Mesendoderm (in vitro differentiated cells): ENCODE data around the gene GASK1B.

Experiments
- DNase-seq: peaks from one replicate; pipeline ENCODE4 v3.0.0; 2013
- H2AK5ac ChIP-seq: 2 replicates; pipeline ENCODE4 v1.6.1; 2013; ENCODE audit warnings: low read length, inconsistent platforms
- H2BK120ac ChIP-seq: 2 replicates; pipeline ENCODE4 v1.6.1; 2013; ENCODE audit warnings: low read depth, mild to moderate bottlenecking, low read length, moderate library complexity, mixed read lengths
- H2BK15ac ChIP-seq: replicated peaks from 2 replicates; pipeline ENCODE4 v1.6.1; 2013; ENCODE audit warnings: low read depth, mild to moderate bottlenecking, moderate library complexity
- H2BK5ac ChIP-seq: 2 replicates; pipeline ENCODE4 v1.6.1; 2013; ENCODE audit warnings: low read length, inconsistent platforms
- H3K18ac ChIP-seq: 2 replicates; pipeline ENCODE4 v1.6.1; 2013; ENCODE audit warnings: mild to moderate bottlenecking, low read length, mixed read lengths
- H3K23ac ChIP-seq: one replicate; pipeline ENCODE4 v1.6.1; 2013; ENCODE audit warnings: low read length
- H3K27ac ChIP-seq: 2 replicates; pipeline ENCODE4 v1.5.1; 2013; ENCODE audit warnings: low read depth, mild to moderate bottlenecking, inconsistent platforms, low read length, moderate library complexity
- H3K27me3 ChIP-seq: 2 replicates; pipeline ENCODE4 v1.6.1; 2013; ENCODE audit warnings: low read length, control low read depth, mild to moderate bottlenecking, inconsistent platforms; ENCODE audit not compliant: insufficient read depth, poor library complexity
- H3K36me3 ChIP-seq: 2 replicates; pipeline ENCODE4 v1.6.1; 2013; ENCODE audit warnings: low read length, inconsistent platforms; ENCODE audit not compliant: control insufficient read depth, insufficient read depth
- H3K4ac ChIP-seq: one replicate; pipeline ENCODE4 v1.6.1; 2013; ENCODE audit warnings: low read depth, mild to moderate bottlenecking, low read length, moderate library complexity
- H3K4me1 ChIP-seq: 2 replicates; pipeline ENCODE4 v1.6.1; 2013; ENCODE audit warnings: low read depth, low read length, inconsistent platforms; ENCODE audit not compliant: control insufficient read depth
- H3K4me2 ChIP-seq: 2 replicates; pipeline ENCODE4 v1.6.1; 2013; ENCODE audit warnings: low read length
- H3K4me3 ChIP-seq: 2 replicates; pipeline ENCODE4 v1.5.1; 2013; ENCODE audit warnings: mild to moderate bottlenecking, low read length
- H3K56ac ChIP-seq: one replicate; pipeline ENCODE4 v1.6.1; 2013; ENCODE audit warnings: low read length
- H3K79me1 ChIP-seq: 2 replicates; pipeline ENCODE4 v1.6.1; 2013; ENCODE audit warnings: low read length, inconsistent platforms
- H3K79me2 ChIP-seq: 2 replicates; pipeline ENCODE4 v1.6.1; 2013; ENCODE audit warnings: mild to moderate bottlenecking, low read length; ENCODE audit not compliant: control insufficient read depth, insufficient read depth
- H3K9ac ChIP-seq: 2 replicates; pipeline ENCODE4 v1.6.1; 2013; ENCODE audit warnings: low read length, inconsistent platforms
- H4K5ac ChIP-seq: one replicate; pipeline ENCODE4 v1.6.1; 2013; ENCODE audit warnings: low read length
- H4K8ac ChIP-seq: one replicate; pipeline ENCODE4 v1.6.1; 2013; ENCODE audit warnings: low read depth, mild to moderate bottlenecking, control low read depth, low read length, moderate library complexity
- WGBS: extraction: QIAGEN DNeasy Blood & Tissue Kit; methylation state at CpG from one replicate; pipeline ENCODE4 v1.1.7; 2013; ENCODE audit warnings: low lambda C conversion rate, missing lambda C conversion rate; ENCODE audit not compliant: insufficient coverage; ENCODE audit errors: extremely low coverage; 5-methylcytosine and 5-hydroxymethylcytosine counted together

The GASK1B gene

GRCh38 chr4:158133551-158133950 is 39.3 kb downstream of the GASK1B start:
- H3K56ac ChIP-seq, result no peak overlapping the region
- H3K27me3 ChIP-seq, result no peaks in the 10 kb centered on the region
- H3K27ac ChIP-seq, result no peak overlapping the region
- no peak overlapping the region for H3K4me2 ChIP-seq
- no peak overlapping the region for H4K5ac ChIP-seq
- H3K18ac ChIP-seq, result no peak overlapping the region
- H2BK5ac ChIP-seq, result no peak overlapping the region
- H2BK120ac ChIP-seq, result no peak overlapping the region
- H3K4me3 ChIP-seq, result no peak overlapping the region
- no peak overlapping the region for H3K9ac ChIP-seq
- H3K4ac ChIP-seq, result no peak overlapping the region
- no peak overlapping the region for H2BK15ac ChIP-seq
- H4K8ac ChIP-seq, result no peak overlapping the region
- H3K4me1 ChIP-seq, result no peaks in the 10 kb centered on the region
- no peaks in the 10 kb centered on the region for H3K36me3 ChIP-seq
- H3K79me1 ChIP-seq, result no peaks in the 10 kb centered on the region
- H2AK5ac ChIP-seq, result no peak overlapping the region
- no peaks in the 10 kb centered on the region for H3K79me2 ChIP-seq
- WGBS, result no CpG with 5 or more reads among the region's 4 CpGs
- H3K23ac ChIP-seq, result no peak overlapping the region
- no peak for DNase-seq

DNA sequence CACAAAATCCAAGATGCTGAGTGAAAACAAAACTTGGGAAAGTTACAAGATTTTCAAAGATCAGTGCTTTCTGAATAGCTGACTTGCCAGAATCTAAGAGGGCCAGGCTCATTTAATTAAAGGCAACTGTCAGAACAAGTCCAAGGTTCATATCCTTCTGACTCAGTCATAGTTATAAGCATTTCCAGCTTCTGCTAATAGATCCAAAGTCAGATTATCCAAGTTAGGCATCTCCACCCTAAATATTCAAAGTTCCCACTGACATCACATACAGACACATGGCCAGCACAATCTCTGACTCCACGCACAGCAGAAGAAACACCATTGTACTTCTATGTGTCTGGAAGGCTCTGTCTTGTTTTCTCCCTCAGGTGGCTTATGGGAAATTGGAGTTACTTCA is 41.8 kb downstream of the GASK1B start:
- WGBS, result no CpG with 5 or more reads among the region's 1 CpG
- Histone ChIP-seq H3K4me3 (no peak overlapping the region), H3K36me3 (no peaks in the 10 kb centered on the region)

DNA sequence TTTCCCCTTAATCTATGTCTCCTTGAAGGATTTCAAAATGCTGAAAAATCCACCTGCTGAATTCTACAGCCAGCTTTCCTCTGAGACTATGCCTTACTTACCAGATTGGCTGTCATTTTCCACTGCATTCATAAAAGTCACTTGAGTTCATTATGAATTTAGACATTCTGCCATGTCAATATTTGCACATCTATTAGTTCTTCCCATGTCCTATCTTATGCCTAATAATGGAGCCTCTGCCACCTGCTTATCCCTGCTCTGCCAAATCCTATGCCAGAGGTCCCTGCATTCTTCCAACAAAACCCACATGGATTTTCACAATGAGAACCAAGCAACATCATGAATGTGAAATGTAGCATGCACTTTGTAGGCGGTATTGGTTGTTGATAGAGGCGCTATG is 42.6 kb downstream of the GASK1B start:
- H4K5ac ChIP-seq, result no peak overlapping the region
- H3K36me3 ChIP-seq, result no peaks in the 10 kb centered on the region
- H2BK120ac ChIP-seq, result no peak overlapping the region
- no peak overlapping the region for H4K8ac ChIP-seq
- H2BK5ac ChIP-seq, result no peak overlapping the region
- no peak overlapping the region for H3K23ac ChIP-seq
- H3K4me1 ChIP-seq, result no peaks in the 10 kb centered on the region
- no peaks in the 10 kb centered on the region for H3K27me3 ChIP-seq
- no peak overlapping the region for H3K27ac ChIP-seq
- H3K18ac ChIP-seq, result no peak overlapping the region
- H3K4ac ChIP-seq, result no peak overlapping the region
- H3K4me2 ChIP-seq, result no peak overlapping the region
- H3K4me3 ChIP-seq, result no peak overlapping the region
- no peak overlapping the region for H2BK15ac ChIP-seq
- DNase-seq, result no peak
- H3K79me1 ChIP-seq, result no peaks in the 10 kb centered on the region
- WGBS, result no CpG with 5 or more reads among the region's 2 CpGs
- no peaks in the 10 kb centered on the region for H3K79me2 ChIP-seq
- no peak overlapping the region for H2AK5ac ChIP-seq
- no peak overlapping the region for H3K56ac ChIP-seq
- no peak overlapping the region for H3K9ac ChIP-seq

More for the DNA sequence above, 41.8 kb downstream of the GASK1B start:
- Histone ChIP-seq H3K27ac (no peak overlapping the region), H4K8ac (peak overlapping the region; percentile 56), H2BK15ac (no peak overlapping the region), H3K79me1 (no peaks in the 10 kb centered on the region), H3K4me2 (no peak overlapping the region), H3K4ac (no peak overlapping the region), H2BK5ac (no peak overlapping the region), H3K79me2 (no peaks in the 10 kb centered on the region), H3K18ac (no peak overlapping the region), H3K27me3 (no peaks in the 10 kb centered on the region), H3K4me1 (no peaks in the 10 kb centered on the region), H2AK5ac (no peak overlapping the region), H3K9ac (no peak overlapping the region), H2BK120ac (no peak overlapping the region), H4K5ac (no peak overlapping the region), H3K56ac (no peak overlapping the region), H3K23ac (no peak overlapping the region)
- no peak for DNase-seq

DNA sequence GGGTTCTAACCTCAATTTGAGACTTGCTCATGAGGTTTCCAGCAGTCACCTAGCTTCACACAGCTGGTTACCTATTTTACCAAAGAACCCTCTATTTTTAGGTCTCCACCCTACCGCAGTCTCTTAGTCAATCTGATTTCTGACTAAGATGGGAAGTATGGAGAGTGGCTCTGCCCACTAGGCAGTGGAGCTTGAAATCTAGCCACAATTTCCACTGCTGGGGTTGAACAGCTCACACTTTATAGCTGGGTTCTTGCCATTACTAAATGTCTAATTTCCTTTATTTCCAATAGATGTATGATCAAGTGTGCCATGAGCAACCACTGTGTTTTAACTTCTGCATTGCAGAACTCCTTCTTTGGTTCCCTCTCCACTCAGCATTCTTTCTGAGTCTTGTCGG is 43.1 kb downstream of the GASK1B start:
- Histone ChIP-seq H3K27me3 (no peaks in the 10 kb centered on the region), H2BK15ac (no peak overlapping the region), H3K4me1 (no peaks in the 10 kb centered on the region), H3K79me2 (no peaks in the 10 kb centered on the region), H2AK5ac (no peak overlapping the region), H3K4me3 (no peak overlapping the region), H4K5ac (no peak overlapping the region), H2BK5ac (no peak overlapping the region), H2BK120ac (no peak overlapping the region), H3K79me1 (no peaks in the 10 kb centered on the region), H3K4me2 (no peak overlapping the region), H3K9ac (no peak overlapping the region), H3K18ac (no peak overlapping the region), H3K36me3 (no peaks in the 10 kb centered on the region), H3K27ac (no peak overlapping the region), H3K56ac (no peak overlapping the region), H4K8ac (no peak overlapping the region), H3K4ac (no peak overlapping the region), H3K23ac (no peak overlapping the region)
- DNase-seq, result no peak
- WGBS, result no CpG with 5 or more reads among the region's 2 CpGs

DNA sequence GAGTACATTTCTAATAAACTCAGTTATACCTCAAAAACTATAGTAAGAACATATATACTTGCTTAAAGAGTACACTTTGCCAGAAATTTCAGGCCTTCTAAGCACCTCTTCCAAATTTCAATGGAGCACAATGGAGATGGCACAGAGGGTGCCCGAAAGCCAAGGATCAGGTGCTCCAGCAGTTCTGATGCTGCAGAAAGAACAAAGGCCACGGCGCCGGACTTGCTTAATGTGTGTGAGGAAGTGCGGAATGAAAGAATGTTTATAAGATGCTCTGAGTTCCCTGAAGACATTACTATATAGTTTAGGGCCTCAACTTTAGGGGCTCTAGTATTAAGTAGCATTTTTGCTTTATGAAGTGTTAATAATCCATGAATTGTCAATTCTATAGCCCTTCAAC is 44.3 kb downstream of the GASK1B start:
- Histone ChIP-seq H4K5ac (no peak overlapping the region), H3K23ac (no peak overlapping the region), H3K9ac (no peak overlapping the region), H3K79me1 (no peaks in the 10 kb centered on the region), H3K18ac (no peak overlapping the region), H3K4me3 (no peak overlapping the region), H2AK5ac (no peak overlapping the region), H2BK120ac (no peak overlapping the region), H2BK15ac (no peak overlapping the region), H3K4me2 (no peak overlapping the region), H2BK5ac (no peak overlapping the region), H3K27me3 (no peaks in the 10 kb centered on the region), H3K56ac (no peak overlapping the region), H3K79me2 (no peaks in the 10 kb centered on the region), H3K4ac (no peak overlapping the region), H3K27ac (no peak overlapping the region), H4K8ac (no peak overlapping the region), H3K4me1 (no peaks in the 10 kb centered on the region), H3K36me3 (no peaks in the 10 kb centered on the region)
- DNase-seq, result no peak
- no CpG with 5 or more reads among the region's 5 CpGs for WGBS

DNA sequence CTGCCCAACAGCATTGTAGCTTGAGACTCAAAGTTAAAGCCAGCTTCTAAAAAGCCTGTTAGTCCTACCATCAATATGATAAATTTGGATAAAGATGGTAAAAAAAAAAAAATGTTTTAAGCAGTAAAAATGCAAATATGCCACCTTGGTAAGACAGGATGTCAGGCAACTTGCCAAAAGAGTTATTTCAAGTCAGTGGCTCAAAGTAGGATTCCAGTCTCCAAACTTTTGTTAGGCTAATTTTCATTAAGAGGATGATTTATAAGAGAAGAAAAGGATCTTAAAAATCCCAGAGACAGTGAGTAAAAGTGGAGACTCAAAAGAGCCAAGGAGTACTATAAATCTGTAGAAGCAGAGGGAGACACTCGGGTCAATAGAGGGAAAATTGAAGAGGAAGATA is 47.5 kb downstream of the GASK1B start:
- H3K18ac ChIP-seq, result no peak overlapping the region
- H3K79me2 ChIP-seq, result no peaks in the 10 kb centered on the region
- no peak overlapping the region for H4K8ac ChIP-seq
- no peak overlapping the region for H3K4ac ChIP-seq
- no peaks in the 10 kb centered on the region for H3K4me1 ChIP-seq
- H3K27me3 ChIP-seq, result no peaks in the 10 kb centered on the region
- WGBS, result no CpG with 5 or more reads among the region's 1 CpG
- no peak overlapping the region for H3K4me2 ChIP-seq
- H2BK15ac ChIP-seq, result no peak overlapping the region
- no peak overlapping the region for H3K4me3 ChIP-seq
- H3K9ac ChIP-seq, result no peak overlapping the region
- H3K23ac ChIP-seq, result no peak overlapping the region
- no peak overlapping the region for H2BK5ac ChIP-seq
- H4K5ac ChIP-seq, result no peak overlapping the region
- H3K79me1 ChIP-seq, result no peaks in the 10 kb centered on the region
- H3K36me3 ChIP-seq, result no peaks in the 10 kb centered on the region
- H3K56ac ChIP-seq, result no peak overlapping the region
- H3K27ac ChIP-seq, result no peak overlapping the region
- H2AK5ac ChIP-seq, result no peak overlapping the region
- no peak overlapping the region for H2BK120ac ChIP-seq
- DNase-seq, result no peak
